HepG2 (cell line): ENCODE measurements around the gene DPF1. TPM values are rescaled to one million over a fixed set of nuclear protein-coding genes. Genes with fewer than 3 reads are reported as not detected.

ENCODE experiments used
- CEBPB ChIP-seq: IDR thresholded peaks from 2 replicates; pipeline ENCODE4 v1.6.1; 2011; ENCODE audit warnings: low read depth, low read length, improper control_type of control experiment, borderline replicate concordance
- ETV6 ChIP-seq: sonication (generic); formaldehyde crosslinking; conservative IDR thresholded peaks from 2 replicates; pipeline ENCODE4 v1.4.0; 2020; ENCODE audit warnings: missing genetic modification reagents
- JDP2 ChIP-seq: sonication (generic); formaldehyde crosslinking; IDR thresholded peaks from 2 replicates; pipeline ENCODE4 v1.8.1; 2022; ENCODE audit warnings: missing genetic modification reagents, borderline replicate concordance
- MZF1 ChIP-seq: sonication (generic); formaldehyde crosslinking; IDR thresholded peaks from 2 replicates; pipeline ENCODE4 v1.8.1; 2023; ENCODE audit warnings: mild to moderate bottlenecking, missing genetic modification reagents, borderline replicate concordance
- SIN3A ChIP-seq: IDR thresholded peaks from 2 replicates; pipeline ENCODE4 v1.6.1; 2011; ENCODE audit warnings: low read depth, mild to moderate bottlenecking, control low read depth, low read length, borderline replicate concordance
- SOX13 ChIP-seq, 3 experiments: fragments of 450-650 bp in 1 of 3; sonication (generic) in 1 of 3; formaldehyde crosslinking in 1 of 3; IDR thresholded peaks in 2 of 3; conservative IDR thresholded peaks in 1 of 3; 2 replicates each; pipeline versions ENCODE4 v1.5.0 to v1.6.1; 2016 to 2020; ENCODE audit warnings: antibody characterized with exemption in 1 of 3, mild to moderate bottlenecking in 1 of 3, missing compliant biosample characterization in 1 of 3, missing genetic modification reagents in 1 of 3, moderate library complexity in 1 of 3
- SP2 ChIP-seq: sonication (generic); formaldehyde crosslinking; IDR thresholded peaks from 2 replicates; pipeline ENCODE4 v1.5.1; 2020; ENCODE audit warnings: mild to moderate bottlenecking, missing genetic modification reagents
- polyA plus RNA-seq, 8 experiments: library from polyadenylated mRNA; depleted of rRNA in 3 of 8; stranded (reverse) in 7 of 8; unstranded in 1 of 8; fragments of >200 nt; fragmentation: Illumina TruSeq in 4 of 8; extraction: Trizol in 4 of 8; gene quantifications; 2 replicates each; pipeline versions ENCODE4 v1.2.1 to v1.2.3, GENCODE V29; 2011 to 2016; ENCODE audit warnings: low read depth in 4 of 8, missing spikeins in 1 of 8, mixed read lengths in 1 of 8; ENCODE audit not compliant: insufficient read depth in 1 of 8
- total RNA-seq, 5 experiments: library from RNA; depleted of rRNA; stranded (reverse); fragments of >200 nt; fragmentation: Illumina TruSeq; extraction: Trizol; gene quantifications; 2 replicates each; pipeline ENCODE4 v1.2.3, GENCODE V29; 2016; ENCODE audit warnings: low read depth in 1 of 5
- TF ChIP-seq, protein P1 (sequence below): sonication (generic); formaldehyde crosslinking; IDR thresholded peaks from 2 replicates; pipeline ENCODE4 v1.4.0; 2020; ENCODE audit warnings: missing genetic modification reagents
- TF ChIP-seq, protein P2 (sequence below): sonication (generic); formaldehyde crosslinking; IDR thresholded peaks from 2 replicates; pipeline ENCODE4 v1.4.0; 2020; ENCODE audit warnings: mild to moderate bottlenecking, missing genetic modification reagents
- TF ChIP-seq, protein P3 (sequence below): sonication (generic); formaldehyde crosslinking; IDR thresholded peaks from 2 replicates; pipeline ENCODE4 v1.4.0; 2020; ENCODE audit warnings: mild to moderate bottlenecking, missing genetic modification reagents
- TF ChIP-seq, protein P4 (sequence below): sonication (generic); formaldehyde crosslinking; IDR thresholded peaks from 2 replicates; pipeline ENCODE4 v1.5.0; 2020; ENCODE audit warnings: mild to moderate bottlenecking, missing genetic modification reagents, borderline replicate concordance

The DPF1 gene
- total and polyA plus RNA-seq, 2 of the 13 experiments (the other 11 are each of a cell fraction or from before 2014, with no cell fraction given): 1.0 to 3.2 TPM

DNA sequence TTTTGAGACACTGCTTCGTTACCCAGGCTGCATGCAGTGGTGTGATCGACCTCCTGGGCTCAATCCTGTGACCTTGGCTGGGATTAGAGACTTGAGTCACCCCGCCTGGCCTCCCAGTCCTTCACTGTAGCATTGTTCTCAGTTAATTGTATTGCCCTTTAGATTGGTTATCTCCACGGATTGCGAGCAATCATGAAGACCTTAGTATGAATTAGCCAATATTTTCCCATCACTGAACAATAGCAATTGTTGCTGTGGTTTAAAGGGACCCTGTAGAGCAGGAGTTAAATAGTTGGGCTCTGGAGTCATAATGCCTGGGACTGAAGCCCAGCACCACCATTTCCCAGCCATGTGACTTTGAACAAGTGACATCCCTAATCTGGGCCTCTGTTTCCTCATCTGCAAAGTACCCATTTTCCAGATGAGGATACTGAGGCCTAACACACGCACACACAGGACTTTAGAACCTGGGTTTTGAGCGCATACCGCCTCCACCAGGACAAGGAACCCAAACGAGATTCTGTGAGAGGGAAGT, 23.8 kb upstream of the DPF1 start (continued):
- TF ChIP-seq, protein P1, sequence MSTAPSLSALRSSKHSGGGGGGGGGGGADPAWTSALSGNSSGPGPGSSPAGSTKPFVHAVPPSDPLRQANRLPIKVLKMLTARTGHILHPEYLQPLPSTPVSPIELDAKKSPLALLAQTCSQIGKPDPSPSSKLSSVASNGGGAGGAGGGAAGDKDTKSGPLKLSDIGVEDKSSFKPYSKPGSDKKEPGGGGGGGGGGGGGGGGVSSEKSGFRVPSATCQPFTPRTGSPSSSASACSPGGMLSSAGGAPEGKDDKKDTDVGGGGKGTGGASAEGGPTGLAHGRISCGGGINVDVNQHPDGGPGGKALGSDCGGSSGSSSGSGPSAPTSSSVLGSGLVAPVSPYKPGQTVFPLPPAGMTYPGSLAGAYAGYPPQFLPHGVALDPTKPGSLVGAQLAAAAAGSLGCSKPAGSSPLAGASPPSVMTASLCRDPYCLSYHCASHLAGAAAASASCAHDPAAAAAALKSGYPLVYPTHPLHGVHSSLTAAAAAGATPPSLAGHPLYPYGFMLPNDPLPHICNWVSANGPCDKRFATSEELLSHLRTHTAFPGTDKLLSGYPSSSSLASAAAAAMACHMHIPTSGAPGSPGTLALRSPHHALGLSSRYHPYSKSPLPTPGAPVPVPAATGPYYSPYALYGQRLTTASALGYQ: no peak
- TF ChIP-seq JDP2 (CRISPR knock-in tag): no peak
- TF ChIP-seq, protein P2, sequence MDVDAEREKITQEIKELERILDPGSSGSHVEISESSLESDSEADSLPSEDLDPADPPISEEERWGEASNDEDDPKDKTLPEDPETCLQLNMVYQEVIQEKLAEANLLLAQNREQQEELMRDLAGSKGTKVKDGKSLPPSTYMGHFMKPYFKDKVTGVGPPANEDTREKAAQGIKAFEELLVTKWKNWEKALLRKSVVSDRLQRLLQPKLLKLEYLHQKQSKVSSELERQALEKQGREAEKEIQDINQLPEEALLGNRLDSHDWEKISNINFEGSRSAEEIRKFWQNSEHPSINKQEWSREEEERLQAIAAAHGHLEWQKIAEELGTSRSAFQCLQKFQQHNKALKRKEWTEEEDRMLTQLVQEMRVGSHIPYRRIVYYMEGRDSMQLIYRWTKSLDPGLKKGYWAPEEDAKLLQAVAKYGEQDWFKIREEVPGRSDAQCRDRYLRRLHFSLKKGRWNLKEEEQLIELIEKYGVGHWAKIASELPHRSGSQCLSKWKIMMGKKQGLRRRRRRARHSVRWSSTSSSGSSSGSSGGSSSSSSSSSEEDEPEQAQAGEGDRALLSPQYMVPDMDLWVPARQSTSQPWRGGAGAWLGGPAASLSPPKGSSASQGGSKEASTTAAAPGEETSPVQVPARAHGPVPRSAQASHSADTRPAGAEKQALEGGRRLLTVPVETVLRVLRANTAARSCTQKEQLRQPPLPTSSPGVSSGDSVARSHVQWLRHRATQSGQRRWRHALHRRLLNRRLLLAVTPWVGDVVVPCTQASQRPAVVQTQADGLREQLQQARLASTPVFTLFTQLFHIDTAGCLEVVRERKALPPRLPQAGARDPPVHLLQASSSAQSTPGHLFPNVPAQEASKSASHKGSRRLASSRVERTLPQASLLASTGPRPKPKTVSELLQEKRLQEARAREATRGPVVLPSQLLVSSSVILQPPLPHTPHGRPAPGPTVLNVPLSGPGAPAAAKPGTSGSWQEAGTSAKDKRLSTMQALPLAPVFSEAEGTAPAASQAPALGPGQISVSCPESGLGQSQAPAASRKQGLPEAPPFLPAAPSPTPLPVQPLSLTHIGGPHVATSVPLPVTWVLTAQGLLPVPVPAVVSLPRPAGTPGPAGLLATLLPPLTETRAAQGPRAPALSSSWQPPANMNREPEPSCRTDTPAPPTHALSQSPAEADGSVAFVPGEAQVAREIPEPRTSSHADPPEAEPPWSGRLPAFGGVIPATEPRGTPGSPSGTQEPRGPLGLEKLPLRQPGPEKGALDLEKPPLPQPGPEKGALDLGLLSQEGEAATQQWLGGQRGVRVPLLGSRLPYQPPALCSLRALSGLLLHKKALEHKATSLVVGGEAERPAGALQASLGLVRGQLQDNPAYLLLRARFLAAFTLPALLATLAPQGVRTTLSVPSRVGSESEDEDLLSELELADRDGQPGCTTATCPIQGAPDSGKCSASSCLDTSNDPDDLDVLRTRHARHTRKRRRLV (CRISPR knock-in tag): no peak
- no peak for TF ChIP-seq SP2
- TF ChIP-seq SIN3A: no peak
- no peak for TF ChIP-seq MZF1 (CRISPR knock-in tag)
- no peak for TF ChIP-seq ETV6 (CRISPR knock-in tag)
- TF ChIP-seq CEBPB: peak; percentile 53; the same call in 1 of the 2 replicates
- TF ChIP-seq, protein P3, sequence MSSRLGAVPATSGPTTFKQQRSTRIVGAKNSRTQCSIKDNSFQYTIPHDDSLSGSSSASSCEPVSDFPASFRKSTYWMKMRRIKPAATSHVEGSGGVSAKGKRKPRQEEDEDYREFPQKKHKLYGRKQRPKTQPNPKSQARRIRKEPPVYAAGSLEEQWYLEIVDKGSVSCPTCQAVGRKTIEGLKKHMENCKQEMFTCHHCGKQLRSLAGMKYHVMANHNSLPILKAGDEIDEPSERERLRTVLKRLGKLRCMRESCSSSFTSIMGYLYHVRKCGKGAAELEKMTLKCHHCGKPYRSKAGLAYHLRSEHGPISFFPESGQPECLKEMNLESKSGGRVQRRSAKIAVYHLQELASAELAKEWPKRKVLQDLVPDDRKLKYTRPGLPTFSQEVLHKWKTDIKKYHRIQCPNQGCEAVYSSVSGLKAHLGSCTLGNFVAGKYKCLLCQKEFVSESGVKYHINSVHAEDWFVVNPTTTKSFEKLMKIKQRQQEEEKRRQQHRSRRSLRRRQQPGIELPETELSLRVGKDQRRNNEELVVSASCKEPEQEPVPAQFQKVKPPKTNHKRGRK: no peak
- peak; percentile 92 for TF ChIP-seq SOX13 (IDR thresholded peaks at IDR 0.05)
- peak in 1 of 2 experiments; percentile 98; a peak in 2 of 4 replicates for TF ChIP-seq SOX13 (CRISPR knock-in tag; conservative IDR thresholded peaks at IDR 0.05 in 1 of 2, IDR thresholded peaks at IDR 0.05 in 1 of 2)
- TF ChIP-seq, protein P4, sequence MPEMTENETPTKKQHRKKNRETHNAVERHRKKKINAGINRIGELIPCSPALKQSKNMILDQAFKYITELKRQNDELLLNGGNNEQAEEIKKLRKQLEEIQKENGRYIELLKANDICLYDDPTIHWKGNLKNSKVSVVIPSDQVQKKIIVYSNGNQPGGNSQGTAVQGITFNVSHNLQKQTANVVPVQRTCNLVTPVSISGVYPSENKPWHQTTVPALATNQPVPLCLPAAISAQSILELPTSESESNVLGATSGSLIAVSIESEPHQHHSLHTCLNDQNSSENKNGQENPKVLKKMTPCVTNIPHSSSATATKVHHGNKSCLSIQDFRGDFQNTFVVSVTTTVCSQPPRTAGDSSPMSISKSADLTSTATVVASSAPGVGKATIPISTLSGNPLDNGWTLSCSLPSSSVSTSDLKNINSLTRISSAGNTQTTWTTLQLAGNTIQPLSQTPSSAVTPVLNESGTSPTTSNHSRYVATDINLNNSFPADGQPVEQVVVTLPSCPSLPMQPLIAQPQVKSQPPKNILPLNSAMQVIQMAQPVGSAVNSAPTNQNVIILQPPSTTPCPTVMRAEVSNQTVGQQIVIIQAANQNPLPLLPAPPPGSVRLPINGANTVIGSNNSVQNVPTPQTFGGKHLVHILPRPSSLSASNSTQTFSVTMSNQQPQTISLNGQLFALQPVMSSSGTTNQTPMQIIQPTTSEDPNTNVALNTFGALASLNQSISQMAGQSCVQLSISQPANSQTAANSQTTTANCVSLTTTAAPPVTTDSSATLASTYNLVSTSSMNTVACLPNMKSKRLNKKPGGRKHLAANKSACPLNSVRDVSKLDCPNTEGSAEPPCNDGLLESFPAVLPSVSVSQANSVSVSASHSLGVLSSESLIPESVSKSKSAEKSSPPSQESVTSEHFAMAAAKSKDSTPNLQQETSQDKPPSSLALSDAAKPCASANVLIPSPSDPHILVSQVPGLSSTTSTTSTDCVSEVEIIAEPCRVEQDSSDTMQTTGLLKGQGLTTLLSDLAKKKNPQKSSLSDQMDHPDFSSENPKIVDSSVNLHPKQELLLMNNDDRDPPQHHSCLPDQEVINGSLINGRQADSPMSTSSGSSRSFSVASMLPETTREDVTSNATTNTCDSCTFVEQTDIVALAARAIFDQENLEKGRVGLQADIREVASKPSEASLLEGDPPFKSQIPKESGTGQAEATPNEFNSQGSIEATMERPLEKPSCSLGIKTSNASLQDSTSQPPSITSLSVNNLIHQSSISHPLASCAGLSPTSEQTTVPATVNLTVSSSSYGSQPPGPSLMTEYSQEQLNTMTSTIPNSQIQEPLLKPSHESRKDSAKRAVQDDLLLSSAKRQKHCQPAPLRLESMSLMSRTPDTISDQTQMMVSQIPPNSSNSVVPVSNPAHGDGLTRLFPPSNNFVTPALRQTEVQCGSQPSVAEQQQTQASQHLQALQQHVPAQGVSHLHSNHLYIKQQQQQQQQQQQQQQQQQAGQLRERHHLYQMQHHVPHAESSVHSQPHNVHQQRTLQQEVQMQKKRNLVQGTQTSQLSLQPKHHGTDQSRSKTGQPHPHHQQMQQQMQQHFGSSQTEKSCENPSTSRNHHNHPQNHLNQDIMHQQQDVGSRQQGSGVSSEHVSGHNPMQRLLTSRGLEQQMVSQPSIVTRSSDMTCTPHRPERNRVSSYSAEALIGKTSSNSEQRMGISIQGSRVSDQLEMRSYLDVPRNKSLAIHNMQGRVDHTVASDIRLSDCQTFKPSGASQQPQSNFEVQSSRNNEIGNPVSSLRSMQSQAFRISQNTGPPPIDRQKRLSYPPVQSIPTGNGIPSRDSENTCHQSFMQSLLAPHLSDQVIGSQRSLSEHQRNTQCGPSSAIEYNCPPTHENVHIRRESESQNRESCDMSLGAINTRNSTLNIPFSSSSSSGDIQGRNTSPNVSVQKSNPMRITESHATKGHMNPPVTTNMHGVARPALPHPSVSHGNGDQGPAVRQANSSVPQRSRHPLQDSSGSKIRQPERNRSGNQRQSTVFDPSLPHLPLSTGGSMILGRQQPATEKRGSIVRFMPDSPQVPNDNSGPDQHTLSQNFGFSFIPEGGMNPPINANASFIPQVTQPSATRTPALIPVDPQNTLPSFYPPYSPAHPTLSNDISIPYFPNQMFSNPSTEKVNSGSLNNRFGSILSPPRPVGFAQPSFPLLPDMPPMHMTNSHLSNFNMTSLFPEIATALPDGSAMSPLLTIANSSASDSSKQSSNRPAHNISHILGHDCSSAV (CRISPR knock-in tag): no peak
